Transverse colon (tissue), 4 donors: ENCODE results near the gene HDHD2. TPM values are rescaled to one million over a fixed set of nuclear protein-coding genes. Genes with fewer than 3 reads are reported as not detected.
"Not testable (repeated sequence)": the region's sequence is repeated elsewhere in the genome, so short reads cannot be mapped to it uniquely, and the experiment has no call there.

Experiments
- DNase-seq: peaks from one replicate; pipeline ENCODE4 v3.0.0-alpha.2; 2019
- H3K27ac ChIP-seq, 4 donors: fragments of 200-600 bp; sonication (generic); 2 replicates each; pipeline ENCODE4 v1.5.1; 2016 to 2018; ENCODE audit warnings: inconsistent platforms in 4 of 4
- H3K27me3 ChIP-seq: fragments of 200-600 bp; sonication (generic); 2 replicates; pipeline ENCODE4 v1.5.1; 2017; ENCODE audit warnings: inconsistent platforms
- H3K36me3 ChIP-seq, 4 donors: fragments of 200-600 bp; sonication (generic); 2 replicates each; pipeline ENCODE4 v1.5.1; 2017 to 2019; ENCODE audit warnings: inconsistent platforms in 4 of 4
- H3K4me1 ChIP-seq, 4 donors: fragments of 200-600 bp; sonication (generic); 2 replicates each; pipeline ENCODE4 v1.5.1; 2017 to 2020; ENCODE audit warnings: inconsistent platforms in 4 of 4
- H3K4me3 ChIP-seq, 4 donors: fragments of 200-600 bp; sonication (generic); 1 replicate in 1 of 4; 2 replicates in 3 of 4; pipeline versions ENCODE4 v1.5.1 to v1.6.1; 2017 to 2019; ENCODE audit warnings: inconsistent platforms in 4 of 4
- H3K9me3 ChIP-seq, 2 donors: fragments of 200-600 bp; sonication (generic); 2 replicates each; pipeline ENCODE4 v1.5.1; 2017 to 2019; ENCODE audit warnings: inconsistent platforms in 2 of 2
- CTCF ChIP-seq, 5 experiments: fragments of 200-600 bp in 3 of 5; fragments of 450-650 bp in 2 of 5; sonication (generic) in 3 of 5; IDR thresholded peaks; 1 replicate in 2 of 5; 2 replicates in 3 of 5; pipeline ENCODE4 v1.5.1; 2016 to 2017; ENCODE audit warnings: antibody characterized with exemption in 5 of 5, inconsistent platforms in 3 of 5, mild to moderate bottlenecking in 2 of 5, moderate library complexity in 1 of 5
- EP300 ChIP-seq: sonication (generic); formaldehyde crosslinking; IDR thresholded peaks from one replicate; pipeline ENCODE4 v1.6.1; 2017; ENCODE audit warnings: antibody characterized with exemption, low read depth
- POLR2A ChIP-seq: fragments of 450-650 bp; IDR thresholded peaks from one replicate; pipeline ENCODE4 v1.6.1; 2016; ENCODE audit warnings: antibody characterized with exemption, mild to moderate bottlenecking, moderate library complexity
- POLR2AphosphoS5 ChIP-seq, 3 donors: sonication (generic); formaldehyde crosslinking; IDR thresholded peaks; one replicate each; pipeline ENCODE4 v1.6.1; 2016; ENCODE audit warnings: antibody characterized with exemption in 3 of 3
- WGBS, 2 donors: methylation state at CpG; one replicate each; pipeline ENCODE4 v1.1.5; 2018; ENCODE audit warnings: low coverage in 1 of 2; 5-methylcytosine and 5-hydroxymethylcytosine counted together
- in situ Hi-C, 4 donors: fragments of 200-750 bp; cut with MboI; loops; one replicate each; pipeline versions ENCODE4 v1.15.0 to v1.15.1; 2017; ENCODE audit warnings: low sequenced_read_pairs in 3 of 4, low pct_ligation_motif_present in 1 of 4, low pct_unique_long_range_greater_than_20kb in 1 of 4
- intact Hi-C: fragments of 100-400 bp; cut with DNase I; formaldehyde crosslinking; loops from one replicate; pipeline ENCODE4 v1.15.1; 2023; ENCODE audit warnings: low total_unique reads
- total RNA-seq, 4 donors: library from RNA; depleted of rRNA; stranded (reverse); fragments of >200 nt; gene quantifications; one replicate each; pipeline ENCODE4 v1.1.0, GENCODE V29; 2016

The HDHD2 gene
- total RNA-seq, 4 donors from 2014 or later, result 14.2 to 63.3 (median 30.3) TPM

DNA sequence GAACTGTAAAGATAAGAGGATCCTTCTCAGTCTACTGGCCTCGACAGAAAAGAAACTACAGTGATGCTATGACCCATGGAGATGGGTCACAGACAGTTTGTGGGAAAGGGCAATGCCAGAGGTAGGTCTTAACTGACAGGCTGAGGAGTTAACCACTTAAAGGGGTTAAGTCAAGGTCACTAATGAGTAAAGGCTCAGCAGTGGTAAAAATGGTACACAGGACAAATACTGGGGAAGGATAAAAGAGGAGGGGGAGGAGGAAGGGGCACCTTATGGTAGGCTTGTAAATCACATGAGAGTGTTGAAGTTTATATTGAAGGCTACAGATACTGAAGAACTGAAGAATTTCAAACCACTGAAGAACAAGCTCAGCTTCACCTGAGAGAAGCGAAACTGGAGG is 16.0 kb upstream of the HDHD2 start:
- 79 to 100% methylated on average over 1 to 2 of the region's 2 CpGs for WGBS, 2 donors
- in situ Hi-C loops, result no loop called here
- no peak for DNase-seq
- Histone ChIP-seq H3K9me3 (no peaks in the 10 kb centered on the region), H3K36me3 (no peaks in the 10 kb centered on the region), H3K27ac (no peak overlapping the region), H3K27me3 (no peaks in the 10 kb centered on the region), H3K4me1 (peaks cover 0 to 8% (median 3%) of the 10 kb centered on the region in 4 donors), H3K4me3 (no peak overlapping the region)
- intact Hi-C loops, result no loop called here
- TF ChIP-seq CTCF (IDR thresholded peaks at IDR 0.05), result no peak
- TF ChIP-seq POLR2A, result no peak
- TF ChIP-seq POLR2AphosphoS5 (IDR thresholded peaks at IDR 0.05), result no peak
- no peak for TF ChIP-seq EP300

GRCh38 chr18:47163241-47163640 is 12.9 kb upstream of the HDHD2 start:
- Histone ChIP-seq H3K4me3 (no peak overlapping the region), H3K4me1 (peaks cover 0 to 8% (median 3%) of the 10 kb centered on the region in 4 donors), H3K9me3 (no peaks in the 10 kb centered on the region), H3K36me3 (no peaks in the 10 kb centered on the region), H3K27me3 (no peaks in the 10 kb centered on the region), H3K27ac (no peak overlapping the region)
- in situ Hi-C loops, result no loop called here
- intact Hi-C loops, result no loop called here
- 79 to 82% methylated on average over 5 of the region's 5 CpGs for WGBS, 2 donors
- no peak for DNase-seq
- TF ChIP-seq POLR2A (no peak), POLR2AphosphoS5 (IDR thresholded peaks at IDR 0.05) (no peak), CTCF (IDR thresholded peaks at IDR 0.05) (no peak), EP300 (no peak)

- no peak for TF ChIP-seq CTCF (IDR thresholded peaks at IDR 0.05)
- TF ChIP-seq EP300, result no peak
- TF ChIP-seq POLR2A, result no peak
- no peak for TF ChIP-seq POLR2AphosphoS5 (IDR thresholded peaks at IDR 0.05)
- in situ Hi-C loops (no loop called here), intact Hi-C loops (no loop called here)
- WGBS, 2 donors, result 96 to 100% methylated on average over 5 of the region's 5 CpGs
- no peak overlapping the region for H3K27ac ChIP-seq
- H3K4me3 ChIP-seq, result no peak overlapping the region
- no peaks in the 10 kb centered on the region for H3K9me3 ChIP-seq
- no peaks in the 10 kb centered on the region for H3K4me1 ChIP-seq
- DNase-seq, result no peak
- H3K27me3 ChIP-seq, result no peaks in the 10 kb centered on the region
- H3K36me3 ChIP-seq, result peaks cover 0 to 2% (median 0%) of the 10 kb centered on the region in 4 donors
Measured at GRCh38 chr18:47160256-47160655, 10.0 kb upstream of the HDHD2 start.

DNA sequence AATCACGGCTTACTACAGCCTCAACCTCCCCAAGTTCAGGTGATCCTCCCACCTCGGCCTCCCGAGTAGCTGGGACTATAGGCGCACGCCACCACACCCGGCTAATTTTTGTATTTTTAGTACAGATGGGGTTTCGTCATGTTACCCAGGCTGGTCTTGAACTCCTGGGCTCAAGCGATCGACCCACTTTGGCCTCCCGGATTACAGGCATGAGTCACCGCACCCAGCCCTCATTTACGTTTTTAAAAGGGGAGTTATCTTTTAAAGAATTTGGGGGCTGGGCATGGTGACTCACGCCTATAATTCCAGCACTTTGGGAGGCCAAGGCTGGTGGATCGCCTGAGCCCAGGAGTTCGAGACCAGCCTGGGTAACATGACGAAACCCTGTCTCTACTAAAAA is 8.1 kb upstream of the HDHD2 start:
- H3K4me1 ChIP-seq, in situ Hi-C loops, H3K9me3 ChIP-seq, H3K4me3 ChIP-seq, H3K27ac ChIP-seq, H3K27me3 ChIP-seq, intact Hi-C loops, DNase-seq: not testable (repeated sequence)
- peaks cover 0 to 16% (median 1%) of the 10 kb centered on the region in 4 donors for H3K36me3 ChIP-seq
- WGBS, 2 donors, result 92 to 94% methylated on average over 4 to 16 of the region's 16 CpGs

DNA sequence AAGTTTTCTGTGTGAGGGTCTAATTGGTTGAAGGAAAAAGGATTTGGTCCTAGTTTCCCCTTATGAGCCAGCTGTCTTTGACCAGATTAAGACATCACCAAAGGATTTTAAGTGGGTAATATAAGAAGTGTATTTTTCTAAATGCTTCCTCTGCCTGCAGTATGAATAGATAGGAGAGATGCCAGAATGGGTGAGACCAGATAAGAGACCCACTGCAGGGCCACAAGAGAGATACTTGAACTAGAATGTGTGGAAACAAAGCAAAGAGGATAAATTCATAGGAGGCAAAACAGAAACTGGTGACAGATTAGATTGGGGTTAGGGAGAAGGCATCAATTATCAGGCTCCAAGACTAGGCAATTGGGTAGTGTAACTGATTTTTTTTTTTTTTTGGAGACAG is 1.1 kb upstream of the HDHD2 start:
- H3K27ac ChIP-seq, result peak overlapping the region in 3 of 4 donors; percentile 91 to 96 (median 93)
- H3K27me3 ChIP-seq, result no peaks in the 10 kb centered on the region
- intact Hi-C loops, result no loop called here
- peak overlapping the region in 1 of 4 donors; percentile 75 for H3K4me3 ChIP-seq
- DNase-seq, result no peak
- TF ChIP-seq POLR2A, result no peak
- no peak for TF ChIP-seq EP300
- in situ Hi-C loops, result no loop called here
- peaks cover 12 to 21% (median 21%) of the 10 kb centered on the region in 4 donors for H3K4me1 ChIP-seq
- peaks cover 0 to 16% (median 1%) of the 10 kb centered on the region in 4 donors for H3K36me3 ChIP-seq
- H3K9me3 ChIP-seq, result no peaks in the 10 kb centered on the region
